HG03520 (cell line): ENCODE results near the gene DRAM2.
"Not testable (repeated sequence)": the region's sequence is repeated elsewhere in the genome, so short reads cannot be mapped to it uniquely, and the experiment has no call there.

Experiments used
- ATAC-seq: cut with Tn5 transposase; IDR thresholded peaks from one replicate; pipeline ENCODE4 v1.9.1; 2021; ENCODE audit warnings: mild to moderate bottlenecking, moderate library complexity; ENCODE audit not compliant: unreplicated experiment

Gene DRAM2

GRCh38 chr1:111084999-111085398 is 54.9 kb downstream of the DRAM2 start:
- no peak for ATAC-seq

DNA sequence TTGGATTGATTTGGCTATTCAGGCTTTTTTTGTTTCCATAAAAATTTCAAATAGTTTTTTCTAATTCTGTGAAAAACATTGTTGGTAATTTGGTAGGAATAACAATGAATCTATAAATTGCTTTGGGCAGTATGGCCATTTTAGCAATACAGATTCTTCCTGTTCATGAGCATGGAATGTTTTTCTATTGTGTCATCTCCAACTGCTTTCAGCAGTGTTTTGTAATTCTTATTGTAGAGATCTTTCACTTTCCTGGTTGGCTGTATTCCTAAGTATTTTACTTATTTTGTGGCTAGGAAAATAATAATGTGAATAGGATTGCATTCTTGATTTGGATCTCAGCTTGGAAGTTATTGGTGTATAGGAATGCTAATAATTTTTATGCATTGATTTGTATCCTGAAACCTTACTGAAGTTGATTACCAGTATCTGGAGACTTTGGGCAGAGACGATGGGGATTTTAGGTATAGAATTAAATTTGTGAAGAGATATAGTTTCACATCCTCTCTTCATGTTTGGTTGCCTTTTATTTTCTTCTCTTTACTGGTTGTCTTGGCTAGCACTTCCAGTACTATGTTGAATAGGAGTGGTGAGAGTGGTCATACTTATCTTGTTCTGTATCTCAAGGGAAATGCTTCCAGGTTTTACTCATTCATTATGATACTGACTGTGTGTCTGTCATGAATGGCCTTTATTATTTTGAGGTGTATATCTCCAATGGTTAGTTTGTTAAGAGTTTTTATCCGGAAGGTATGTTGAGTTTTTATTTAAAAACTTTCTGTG is 57.3 kb downstream of the DRAM2 start:
- no peak for ATAC-seq

GRCh38 chr1:111079329-111079728 is 60.6 kb downstream of the DRAM2 start:
- not testable (repeated sequence) for ATAC-seq

GRCh38 chr1:111077312-111077711 is 62.6 kb downstream of the DRAM2 start:
- not testable (repeated sequence) for ATAC-seq
